Memory B cell (primary cell): ENCODE measurements around the gene COL6A5.

ENCODE experiments used
- ATAC-seq: fragments of 150-1000 bp; cut with Tn5 transposase; 2 replicates; pipeline ENCODE4 v1.10.0; 2021; ENCODE audit warnings: low read depth, mild to moderate bottlenecking, moderate library complexity
- DNase-seq, 2 donors: peaks; one replicate each; pipeline ENCODE4 v3.0.0; 2022; ENCODE audit warnings: low spot score in 2 of 2
- H3K27ac Mint-ChIP-seq: one replicate; pipeline ENCODE4 v1.8.0; 2022; ENCODE audit warnings: mild to moderate bottlenecking, moderate library complexity, mixed read lengths
- H3K27me3 Mint-ChIP-seq: one replicate; pipeline ENCODE4 v1.8.0; 2022; ENCODE audit warnings: mixed read lengths
- H3K36me3 Mint-ChIP-seq: one replicate; pipeline ENCODE4 v1.8.0; 2022; ENCODE audit warnings: mild to moderate bottlenecking, mixed read lengths
- H3K4me1 Mint-ChIP-seq: one replicate; pipeline ENCODE4 v1.8.0; 2022; ENCODE audit warnings: mixed read lengths
- H3K4me3 Mint-ChIP-seq: one replicate; pipeline ENCODE4 v1.8.0; 2022; ENCODE audit warnings: mild to moderate bottlenecking, moderate library complexity, mixed read lengths
- H3K9me3 Mint-ChIP-seq: one replicate; pipeline ENCODE4 v1.8.0; 2022; ENCODE audit warnings: mixed read lengths

Gene COL6A5

DNA sequence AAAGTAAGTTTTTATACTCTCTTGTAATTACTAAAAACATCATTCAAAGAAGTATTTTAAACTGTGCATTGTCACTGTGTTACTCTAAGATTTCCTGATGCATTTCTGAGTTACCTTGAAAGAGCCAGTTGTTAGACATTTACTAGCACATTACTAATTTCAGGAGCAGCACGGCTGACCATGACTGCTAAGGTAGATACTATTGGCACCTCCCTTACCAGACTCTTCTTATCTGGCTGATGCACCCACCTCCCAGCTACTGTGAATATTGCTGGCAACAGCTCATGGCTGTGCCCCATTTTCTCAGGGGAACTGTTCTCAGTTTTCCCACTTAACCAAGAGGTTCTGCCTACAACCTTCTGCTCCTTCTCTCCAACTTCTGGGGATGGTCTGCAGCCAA is 29.4 kb downstream of the COL6A5 start:
- Mint-ChIP-seq H3K4me1 (no peaks in the 10 kb centered on the region), H3K36me3 (no peaks in the 10 kb centered on the region), H3K9me3 (peaks cover 2% of the 10 kb centered on the region), H3K27me3 (peaks cover 7% of the 10 kb centered on the region), H3K27ac (no peak overlapping the region), H3K4me3 (no peak overlapping the region)
- ATAC-seq (no peak), DNase-seq (no peak)

DNA sequence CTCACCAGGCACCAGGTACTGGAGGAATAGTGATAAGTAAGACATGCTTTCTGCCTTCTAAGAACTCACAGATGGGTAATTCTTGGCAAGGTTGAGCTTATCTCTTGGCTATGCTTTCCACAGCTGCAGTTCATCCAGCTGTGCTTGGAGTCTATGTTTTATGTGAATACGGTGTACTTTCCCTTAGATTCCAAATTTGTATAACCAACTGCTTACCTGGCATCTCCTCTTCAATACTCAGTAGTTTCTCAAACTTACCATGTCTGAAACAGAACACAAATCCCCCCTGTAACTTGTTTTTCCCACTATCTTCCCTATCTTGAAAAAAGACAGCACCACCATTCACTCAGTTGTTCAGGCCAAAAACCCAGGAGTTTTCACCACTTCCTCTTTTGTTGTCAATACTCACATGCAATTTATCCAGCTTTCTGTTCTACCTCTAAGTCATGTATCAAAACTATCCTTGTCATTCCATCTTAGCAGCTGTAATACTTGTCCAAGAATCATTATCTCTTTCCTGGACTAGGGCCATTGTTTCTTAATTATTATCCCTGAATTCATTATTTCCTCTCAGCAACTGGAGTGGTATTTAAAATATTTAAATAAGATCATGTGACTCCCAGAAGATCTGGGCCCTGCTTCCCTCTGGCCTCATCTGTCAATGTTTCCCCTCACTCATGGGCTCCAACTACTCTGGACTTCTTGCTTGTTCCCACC is 32.6 kb downstream of the COL6A5 start:
- Mint-ChIP-seq H3K9me3 (peaks cover 2% of the 10 kb centered on the region), H3K27me3 (peaks cover 6% of the 10 kb centered on the region), H3K4me3 (no peak overlapping the region), H3K4me1 (no peaks in the 10 kb centered on the region), H3K27ac (no peak overlapping the region), H3K36me3 (no peaks in the 10 kb centered on the region)
- DNase-seq, result no peak
- ATAC-seq, result no peak

DNA sequence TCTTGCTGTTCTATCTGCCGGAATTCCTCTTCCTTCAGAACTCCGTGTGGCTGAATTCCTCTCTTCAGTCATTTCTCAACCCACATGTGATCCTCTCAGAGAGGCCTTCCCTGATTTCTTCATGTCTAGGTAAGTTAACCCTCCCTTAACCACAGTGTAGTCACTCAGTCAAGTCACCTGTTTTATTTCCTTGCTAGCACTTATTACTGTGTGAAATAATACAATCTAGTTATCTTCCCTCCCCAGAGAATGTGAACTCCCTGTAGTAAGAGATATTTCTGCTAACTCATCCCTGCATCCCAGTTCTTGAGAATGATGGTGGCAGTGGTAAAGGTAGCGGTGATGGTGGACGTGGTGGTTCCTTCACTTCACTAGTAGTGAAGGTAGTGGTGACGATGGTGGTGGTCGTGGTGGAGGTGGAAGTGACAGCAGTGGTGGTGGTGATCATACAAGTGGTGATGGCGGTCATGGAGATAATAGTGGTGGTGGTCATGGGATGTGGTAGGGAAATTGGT is 33.3 kb downstream of the COL6A5 start:
- Mint-ChIP-seq H3K36me3 (no peaks in the 10 kb centered on the region), H3K4me3 (no peak overlapping the region), H3K4me1 (no peaks in the 10 kb centered on the region), H3K27me3 (peaks cover 6% of the 10 kb centered on the region), H3K9me3 (peaks cover 2% of the 10 kb centered on the region), H3K27ac (no peak overlapping the region)
- ATAC-seq, result no peak
- no peak for DNase-seq

DNA sequence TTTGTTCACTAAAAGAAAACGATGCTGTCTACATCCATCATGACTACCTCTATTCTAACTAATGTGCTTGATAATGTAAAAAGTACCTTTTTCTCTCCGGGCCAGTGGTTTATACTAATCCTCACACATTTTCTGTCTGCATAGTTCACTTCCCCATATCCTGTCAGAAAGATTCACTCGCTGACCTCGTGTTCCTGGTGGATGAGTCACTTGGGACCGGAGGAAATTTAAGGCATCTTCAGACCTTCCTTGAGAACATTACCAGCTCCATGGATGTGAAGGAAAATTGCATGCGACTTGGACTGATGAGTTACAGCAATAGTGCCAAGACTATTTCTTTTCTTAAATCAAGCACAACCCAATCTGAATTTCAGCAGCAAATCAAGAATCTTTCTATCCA is 33.8 kb downstream of the COL6A5 start:
- peaks cover 2% of the 10 kb centered on the region for H3K9me3 Mint-ChIP-seq
- no peak for ATAC-seq
- DNase-seq, result no peak
- H3K4me3 Mint-ChIP-seq, result no peak overlapping the region
- no peaks in the 10 kb centered on the region for H3K36me3 Mint-ChIP-seq
- no peak overlapping the region for H3K27ac Mint-ChIP-seq
- peaks cover 8% of the 10 kb centered on the region for H3K27me3 Mint-ChIP-seq
- H3K4me1 Mint-ChIP-seq, result no peaks in the 10 kb centered on the region

DNA sequence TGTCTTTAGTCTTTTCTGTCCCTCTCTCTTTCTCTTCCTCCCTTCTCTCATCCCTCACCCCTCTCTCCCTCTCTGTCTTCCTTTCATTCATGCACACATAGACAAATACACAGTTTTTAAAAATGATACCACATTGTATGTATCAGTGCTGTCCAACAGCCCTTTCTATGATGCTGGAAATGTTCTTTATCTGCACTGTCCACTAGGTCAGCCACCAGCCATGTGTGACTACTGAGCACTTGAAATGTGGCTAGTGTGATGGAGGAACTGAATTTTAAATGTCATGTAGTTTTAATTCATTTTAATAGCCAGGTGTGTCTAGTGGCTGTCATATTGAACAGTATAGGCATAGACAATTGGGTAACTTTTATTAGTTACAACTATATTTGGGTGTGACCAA is 34.9 kb downstream of the COL6A5 start:
- ATAC-seq (no peak), DNase-seq (no peak)
- H3K27me3 Mint-ChIP-seq, result peaks cover 8% of the 10 kb centered on the region
- no peaks in the 10 kb centered on the region for H3K4me1 Mint-ChIP-seq
- no peak overlapping the region for H3K4me3 Mint-ChIP-seq
- no peak overlapping the region for H3K27ac Mint-ChIP-seq
- no peaks in the 10 kb centered on the region for H3K36me3 Mint-ChIP-seq
- H3K9me3 Mint-ChIP-seq, result peaks cover 2% of the 10 kb centered on the region

DNA sequence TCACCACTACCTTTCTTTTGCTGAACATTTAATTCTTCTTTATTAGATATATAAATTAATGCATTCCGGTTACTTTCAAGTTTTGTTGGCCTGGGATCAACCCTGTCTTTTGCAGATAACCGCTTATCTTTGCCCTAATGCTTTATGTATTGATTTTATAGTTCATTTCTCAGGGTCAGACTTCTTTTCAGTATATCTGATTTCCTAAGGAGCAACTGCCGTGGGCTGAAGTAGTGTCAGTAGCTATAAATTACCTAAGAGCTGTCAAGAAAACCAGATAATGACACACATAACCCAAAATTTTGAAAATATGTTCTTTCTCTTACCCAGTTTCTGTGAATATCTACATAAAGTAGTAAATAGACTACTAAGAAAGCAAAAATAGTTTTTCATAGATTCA is 38.0 kb downstream of the COL6A5 start:
- DNase-seq, result no peak
- Mint-ChIP-seq H3K4me1 (no peaks in the 10 kb centered on the region), H3K27ac (no peak overlapping the region), H3K4me3 (no peak overlapping the region), H3K27me3 (peaks cover 6% of the 10 kb centered on the region), H3K36me3 (no peaks in the 10 kb centered on the region), H3K9me3 (no peaks in the 10 kb centered on the region)
- ATAC-seq, result no peak

DNA sequence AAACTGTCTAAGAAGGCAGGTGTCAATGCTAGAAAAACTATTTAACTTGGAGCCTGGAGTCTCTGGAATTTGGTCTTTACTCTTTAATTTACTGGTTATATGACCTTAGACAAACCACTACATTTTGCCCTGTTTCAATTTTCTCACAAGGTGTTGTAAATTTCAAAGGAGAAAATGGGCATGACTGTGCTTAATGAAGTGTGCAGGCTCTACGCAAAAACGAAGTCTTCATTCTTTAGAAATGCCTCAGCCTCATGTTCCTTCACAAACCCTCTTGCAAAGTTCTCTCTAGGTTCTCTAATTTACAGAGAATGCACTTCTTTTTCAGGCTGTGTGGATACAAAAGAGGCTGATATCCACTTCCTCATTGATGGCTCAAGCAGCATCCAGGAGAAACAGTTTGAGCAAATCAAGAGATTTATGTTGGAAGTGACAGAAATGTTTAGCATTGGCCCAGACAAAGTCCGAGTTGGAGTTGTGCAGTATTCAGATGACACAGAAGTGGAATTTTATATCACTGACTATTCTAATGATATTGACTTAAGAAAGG is 39.1 kb downstream of the COL6A5 start:
- no peaks in the 10 kb centered on the region for H3K9me3 Mint-ChIP-seq
- H3K4me3 Mint-ChIP-seq, result no peak overlapping the region
- H3K4me1 Mint-ChIP-seq, result no peaks in the 10 kb centered on the region
- no peak overlapping the region for H3K27ac Mint-ChIP-seq
- H3K27me3 Mint-ChIP-seq, result peaks cover 3% of the 10 kb centered on the region
- H3K36me3 Mint-ChIP-seq, result no peaks in the 10 kb centered on the region
- ATAC-seq (no peak), DNase-seq (no peak)

DNA sequence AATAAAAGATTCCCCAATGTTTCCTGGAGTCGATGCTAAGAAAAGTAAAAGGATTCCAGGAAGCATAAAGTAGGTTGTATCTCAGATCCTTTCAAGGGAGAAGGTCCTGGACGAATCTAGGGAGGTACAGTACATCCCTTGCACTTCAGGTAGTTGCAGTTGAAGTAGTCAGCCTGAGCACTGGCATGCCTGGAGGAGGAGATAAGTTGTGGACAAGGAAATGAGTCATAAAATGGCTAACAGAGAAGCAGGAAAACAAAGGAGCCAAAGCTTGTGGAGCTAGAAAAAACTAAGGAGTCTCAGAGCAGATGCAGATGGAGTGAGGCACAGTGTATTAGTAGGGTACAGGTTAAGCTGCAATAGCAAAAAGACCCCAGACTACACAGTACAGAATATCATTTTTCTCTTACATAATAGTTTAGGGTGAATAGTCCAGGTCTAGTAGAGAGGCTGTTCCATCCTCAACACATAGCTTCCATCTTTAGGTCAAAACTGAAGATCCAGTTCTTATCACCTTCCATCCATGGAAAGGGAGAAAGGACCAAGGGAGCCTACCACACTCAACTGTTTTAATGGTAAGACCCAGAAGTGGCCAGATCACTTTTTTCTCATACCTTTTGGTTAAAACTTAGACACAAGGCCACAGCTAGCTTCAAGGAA is 41.3 kb downstream of the COL6A5 start:
- ATAC-seq, result no peak
- no peak overlapping the region for H3K4me3 Mint-ChIP-seq
- H3K27ac Mint-ChIP-seq, result no peak overlapping the region
- H3K9me3 Mint-ChIP-seq, result peaks cover 1% of the 10 kb centered on the region
- peaks cover 5% of the 10 kb centered on the region for H3K27me3 Mint-ChIP-seq
- H3K4me1 Mint-ChIP-seq, result no peaks in the 10 kb centered on the region
- DNase-seq, result no peak
- H3K36me3 Mint-ChIP-seq, result no peaks in the 10 kb centered on the region

DNA sequence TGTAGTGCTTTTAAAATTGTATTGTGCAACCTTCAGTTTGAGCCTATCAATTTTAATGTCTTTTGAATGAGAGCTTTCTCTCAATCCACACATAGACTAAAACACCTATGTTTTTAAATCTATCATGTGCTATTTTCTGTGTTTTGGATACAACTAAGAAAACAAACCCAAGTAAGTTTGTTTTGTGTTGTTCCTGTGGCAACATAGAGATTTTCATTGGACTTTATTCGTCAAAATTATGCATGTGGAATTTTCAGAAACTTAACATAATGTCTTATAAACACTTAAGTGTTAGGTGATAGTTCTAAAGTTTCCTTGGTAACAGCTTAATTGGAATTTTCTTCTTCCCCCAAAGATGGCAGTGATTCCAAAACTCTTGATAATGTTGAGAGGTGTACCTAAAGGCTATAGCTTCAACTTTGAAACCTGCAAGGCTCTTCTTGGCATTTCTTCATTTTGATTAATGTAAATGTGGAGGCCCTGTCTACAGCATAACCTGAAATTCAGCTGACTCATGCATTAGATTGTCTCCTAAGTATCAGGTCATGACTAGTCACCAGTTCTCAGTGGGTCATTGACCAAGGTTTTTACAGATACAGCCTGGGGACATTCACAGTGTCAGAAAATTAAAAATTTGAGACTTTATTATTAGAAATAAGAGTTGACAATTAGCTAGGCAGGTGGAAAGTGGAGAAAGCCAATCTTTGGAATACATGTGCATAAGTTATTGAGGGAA is 44.4 kb downstream of the COL6A5 start:
- no peak for DNase-seq
- Mint-ChIP-seq H3K9me3 (peaks cover 6% of the 10 kb centered on the region), H3K36me3 (no peaks in the 10 kb centered on the region), H3K4me3 (no peak overlapping the region), H3K27ac (no peak overlapping the region), H3K27me3 (peaks cover 2% of the 10 kb centered on the region), H3K4me1 (no peaks in the 10 kb centered on the region)
- ATAC-seq, result no peak

DNA sequence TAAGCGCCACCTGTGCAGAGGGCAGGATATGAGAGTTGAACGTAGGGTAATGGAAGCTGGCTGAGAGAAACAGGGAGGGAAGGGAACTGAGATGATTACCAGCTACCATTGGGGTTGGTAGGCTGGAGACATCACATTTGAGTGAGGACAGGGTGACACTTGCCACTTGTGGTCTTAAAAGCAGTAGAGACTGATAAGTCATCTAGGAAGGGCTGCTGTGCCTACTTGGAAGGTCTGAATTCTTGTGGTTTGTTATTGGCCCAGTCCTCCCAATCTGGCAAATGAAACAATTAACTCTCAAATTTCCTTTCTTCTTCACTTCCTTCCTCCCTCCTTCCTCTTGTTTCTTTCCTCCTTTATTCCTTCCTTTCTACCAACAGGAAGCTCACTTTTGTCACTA is 46.8 kb downstream of the COL6A5 start:
- H3K27ac Mint-ChIP-seq, result no peak overlapping the region

DNA sequence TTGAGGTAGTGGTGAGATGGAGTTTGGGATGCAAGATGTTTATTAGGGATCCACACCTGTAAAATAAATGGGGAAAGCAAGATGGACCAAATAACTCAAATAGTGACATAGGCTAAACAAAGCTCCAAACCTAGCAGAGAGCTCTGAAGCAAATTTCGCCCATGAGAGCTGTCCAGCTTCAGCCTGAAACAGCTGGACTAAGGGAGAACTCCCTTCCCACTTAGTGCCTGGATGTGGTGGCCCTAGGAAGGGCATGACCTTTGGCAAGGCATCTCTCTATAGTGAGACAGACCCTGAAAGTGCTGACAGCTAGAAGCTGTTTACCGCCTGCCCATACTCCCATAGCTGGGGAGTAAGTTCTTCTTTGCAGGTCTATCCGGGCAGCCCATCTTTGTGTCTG is 48.1 kb downstream of the COL6A5 start:
- Mint-ChIP-seq H3K36me3 (no peaks in the 10 kb centered on the region), H3K27me3 (peaks cover 2% of the 10 kb centered on the region), H3K4me1 (no peaks in the 10 kb centered on the region), H3K4me3 (no peak overlapping the region), H3K27ac (no peak overlapping the region), H3K9me3 (peaks cover 6% of the 10 kb centered on the region)
- no peak for ATAC-seq
- no peak for DNase-seq

More for the DNA sequence above, 46.8 kb downstream of the COL6A5 start:
- peaks cover 2% of the 10 kb centered on the region for H3K27me3 Mint-ChIP-seq
- H3K4me3 Mint-ChIP-seq, result no peak overlapping the region
- DNase-seq, result no peak
- H3K9me3 Mint-ChIP-seq, result peaks cover 6% of the 10 kb centered on the region
- no peaks in the 10 kb centered on the region for H3K4me1 Mint-ChIP-seq
- no peaks in the 10 kb centered on the region for H3K36me3 Mint-ChIP-seq
- ATAC-seq, result no peak

DNA sequence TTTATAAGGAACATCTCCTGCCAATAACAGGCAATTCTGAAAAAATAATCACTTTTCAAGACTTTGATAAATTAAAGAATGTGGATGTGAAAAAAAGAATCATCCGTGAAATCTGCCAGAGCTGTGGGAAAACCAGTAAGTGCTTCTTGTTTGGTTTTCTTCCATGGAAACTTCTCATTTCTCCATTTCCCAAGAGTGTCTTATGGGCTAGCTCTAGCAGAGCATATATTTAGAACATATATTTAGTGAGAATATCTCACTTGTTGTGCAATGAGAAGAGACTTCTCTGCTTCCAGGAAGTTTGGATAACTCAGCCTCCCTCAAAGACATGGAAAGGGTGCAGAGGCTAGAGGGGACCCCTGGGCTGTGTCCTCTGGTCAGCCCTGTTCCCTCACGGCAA is 49.9 kb downstream of the COL6A5 start:
- H3K36me3 Mint-ChIP-seq, result no peaks in the 10 kb centered on the region
- H3K4me1 Mint-ChIP-seq, result no peaks in the 10 kb centered on the region
- H3K27me3 Mint-ChIP-seq, result peaks cover 2% of the 10 kb centered on the region
- peaks cover 5% of the 10 kb centered on the region for H3K9me3 Mint-ChIP-seq
- H3K4me3 Mint-ChIP-seq, result no peak overlapping the region
- DNase-seq (no peak), ATAC-seq (no peak)
- no peak overlapping the region for H3K27ac Mint-ChIP-seq

DNA sequence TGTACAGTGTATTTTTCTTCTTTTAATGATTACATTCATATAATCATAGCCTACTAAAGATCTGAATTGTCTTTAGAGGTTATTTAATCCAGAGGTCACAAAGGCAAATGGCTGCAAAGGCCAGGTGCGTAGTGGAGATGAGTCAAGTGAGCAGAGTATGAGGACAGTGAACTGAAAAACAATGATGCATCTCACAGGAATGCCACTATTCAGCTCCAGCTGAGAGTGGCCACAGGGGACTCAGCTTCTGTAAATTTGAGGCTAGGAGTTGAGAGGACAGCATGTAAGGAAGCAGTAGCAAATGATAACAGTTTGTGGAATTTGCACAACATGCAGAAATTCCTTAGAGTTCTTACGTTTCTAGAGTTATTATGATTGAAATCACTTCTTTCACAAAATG is 50.4 kb downstream of the COL6A5 start:
- ATAC-seq (no peak), DNase-seq (no peak)
- no peaks in the 10 kb centered on the region for H3K36me3 Mint-ChIP-seq
- H3K4me1 Mint-ChIP-seq, result no peaks in the 10 kb centered on the region
- no peak overlapping the region for H3K4me3 Mint-ChIP-seq
- H3K9me3 Mint-ChIP-seq, result peaks cover 5% of the 10 kb centered on the region
- H3K27me3 Mint-ChIP-seq, result peaks cover 2% of the 10 kb centered on the region
- H3K27ac Mint-ChIP-seq, result no peak overlapping the region

DNA sequence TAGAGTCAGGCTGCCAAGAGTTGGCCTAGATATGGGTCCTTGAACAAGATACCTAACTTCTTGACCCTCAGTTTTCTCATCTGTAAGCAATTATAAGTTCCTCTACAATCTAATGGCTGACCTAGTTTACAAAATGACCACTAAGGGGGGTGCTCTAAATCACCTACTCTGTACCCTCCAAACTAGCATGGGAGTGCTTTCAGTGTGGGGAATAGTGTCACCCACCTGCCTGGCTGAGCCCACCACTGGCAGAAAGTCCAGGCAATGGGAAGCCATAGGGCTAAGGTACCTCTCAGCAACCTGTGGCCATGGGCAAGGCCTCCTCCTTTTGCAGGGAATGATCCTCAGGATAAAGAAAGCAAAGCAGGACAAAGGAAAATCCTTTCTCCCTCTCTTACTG is 58.9 kb downstream of the COL6A5 start:
- DNase-seq, result no peak
- Mint-ChIP-seq H3K27ac (no peak overlapping the region), H3K4me1 (no peaks in the 10 kb centered on the region), H3K9me3 (peaks cover 8% of the 10 kb centered on the region), H3K36me3 (no peaks in the 10 kb centered on the region), H3K4me3 (no peak overlapping the region), H3K27me3 (peaks cover 6% of the 10 kb centered on the region)
- ATAC-seq, result no peak
